ENCODE data around the gene ZNF14.

Gene ZNF14

GRCh38 chr19:19710506-19710905 is 22.4 kb downstream of the ZNF14 start:
- no peak for TF ChIP-seq CTCF (IDR thresholded peaks at IDR 0.05)

GRCh38 chr19:19704836-19705235 is 28.1 kb downstream of the ZNF14 start:
- TF ChIP-seq CTCF (IDR thresholded peaks at IDR 0.05), result no peak

GRCh38 chr19:19697589-19697988 is 35.3 kb downstream of the ZNF14 start:
- no peak for TF ChIP-seq CTCF (IDR thresholded peaks at IDR 0.05)

- no peak for TF ChIP-seq CTCF (IDR thresholded peaks at IDR 0.05)
Measured at GRCh38 chr19:19696386-19696785, 36.5 kb downstream of the ZNF14 start.

GRCh38 chr19:19691683-19692082 is 41.2 kb downstream of the ZNF14 start:
- no peak for TF ChIP-seq CTCF (IDR thresholded peaks at IDR 0.05)

- TF ChIP-seq CTCF (IDR thresholded peaks at IDR 0.05), result no peak
Measured at GRCh38 chr19:19687090-19687489, 45.8 kb downstream of the ZNF14 start.

GRCh38 chr19:19686580-19686979 is 46.3 kb downstream of the ZNF14 start:
- TF ChIP-seq CTCF (IDR thresholded peaks at IDR 0.05), result no peak

All from LNCAP (cell line).